ENCODE results near the gene PPP2R2D.
"Not testable (repeated sequence)": the region's sequence is repeated elsewhere in the genome, so short reads cannot be mapped to it uniquely, and the experiment has no call there.

The PPP2R2D gene

GRCh38 chr10:131987301-131987700 lies 86.5 kb downstream of the PPP2R2D start:
- not testable (repeated sequence) for H3K4me1 ChIP-seq (ENCODE audit: control insufficient read depth, low read depth, low read length); H3K9ac ChIP-seq (ENCODE audit: low read length); H3K79me2 ChIP-seq (ENCODE audit: control insufficient read depth, insufficient read depth, low read length); H2BK15ac ChIP-seq (replicated peaks; ENCODE audit: low read depth); H2BK5ac ChIP-seq (ENCODE audit: low read length); H3K4me3 ChIP-seq (ENCODE audit: low read length); H3K4ac ChIP-seq (ENCODE audit: low read depth, low read length); H3K56ac ChIP-seq (ENCODE audit: low read length); DNase-seq; H3K79me1 ChIP-seq (ENCODE audit: low read length); H3K27ac ChIP-seq (ENCODE audit: low read depth, low read length); H4K8ac ChIP-seq (ENCODE audit: low read depth, low read length); H3K18ac ChIP-seq (ENCODE audit: low read length); H2BK120ac ChIP-seq (ENCODE audit: low read depth, low read length); H4K5ac ChIP-seq (ENCODE audit: low read length); H3K23ac ChIP-seq (ENCODE audit: low read length); H2AK5ac ChIP-seq (ENCODE audit: low read length); H3K4me2 ChIP-seq (ENCODE audit: low read length); H3K36me3 ChIP-seq (ENCODE audit: control insufficient read depth, insufficient read depth, low read length)
- H3K27me3 ChIP-seq (ENCODE audit: insufficient read depth, low read length, poor library complexity) = peaks cover 13% of the 10 kb centered on the region
- no CpG with 5 or more reads among the region's 5 CpGs for WGBS (ENCODE audit: extremely low coverage, insufficient coverage, low lambda C conversion rate)

GRCh38 chr10:131987786-131988185 lies 87.0 kb downstream of the PPP2R2D start:
- H2BK15ac ChIP-seq (replicated peaks; ENCODE audit: low read depth); H3K79me2 ChIP-seq (ENCODE audit: control insufficient read depth, insufficient read depth, low read length); H3K4ac ChIP-seq (ENCODE audit: low read depth, low read length); H4K8ac ChIP-seq (ENCODE audit: low read depth, low read length); H3K27ac ChIP-seq (ENCODE audit: low read depth, low read length); H2BK120ac ChIP-seq (ENCODE audit: low read depth, low read length); H4K5ac ChIP-seq (ENCODE audit: low read length); H3K79me1 ChIP-seq (ENCODE audit: low read length); H3K9ac ChIP-seq (ENCODE audit: low read length); H3K4me1 ChIP-seq (ENCODE audit: control insufficient read depth, low read depth, low read length); DNase-seq; H3K4me3 ChIP-seq (ENCODE audit: low read length); H2AK5ac ChIP-seq (ENCODE audit: low read length); H3K4me2 ChIP-seq (ENCODE audit: low read length); H3K18ac ChIP-seq (ENCODE audit: low read length); H3K36me3 ChIP-seq (ENCODE audit: control insufficient read depth, insufficient read depth, low read length); H2BK5ac ChIP-seq (ENCODE audit: low read length); H3K56ac ChIP-seq (ENCODE audit: low read length); H3K23ac ChIP-seq (ENCODE audit: low read length): not testable (repeated sequence)
- WGBS (ENCODE audit: extremely low coverage, insufficient coverage, low lambda C conversion rate) = no CpG with 5 or more reads among the region's 3 CpGs
- H3K27me3 ChIP-seq (ENCODE audit: insufficient read depth, low read length, poor library complexity) = peaks cover 10% of the 10 kb centered on the region

DNA sequence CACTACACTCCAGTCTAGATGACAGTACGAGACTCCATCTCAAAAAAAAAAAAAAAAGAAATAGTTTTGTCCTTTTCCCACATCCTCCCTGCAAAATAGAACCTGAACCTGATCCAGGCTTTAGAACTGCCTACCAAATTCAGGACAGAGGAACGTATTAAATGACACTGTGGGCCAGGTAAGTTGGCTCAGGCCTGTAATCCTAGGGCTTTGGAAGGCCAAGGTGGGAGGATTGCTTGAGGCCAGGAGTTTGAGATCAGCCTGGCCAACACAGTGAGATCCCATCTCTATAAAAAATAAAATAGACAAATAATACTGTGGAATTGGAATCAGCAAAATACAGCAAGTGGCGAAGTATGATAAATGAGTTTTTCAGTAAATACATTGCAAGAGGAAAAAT lies 90.9 kb downstream of the PPP2R2D start:
- H3K27me3 ChIP-seq (ENCODE audit: insufficient read depth, low read length, poor library complexity) = no peaks in the 10 kb centered on the region
- H2BK15ac ChIP-seq (replicated peaks; ENCODE audit: low read depth) = no peak overlapping the region
- no CpG with 5 or more reads among the region's 3 CpGs for WGBS (ENCODE audit: extremely low coverage, insufficient coverage, low lambda C conversion rate)
- no peak overlapping the region for H2BK5ac ChIP-seq (ENCODE audit: low read length)
- no peak for DNase-seq
- no peak overlapping the region for H3K4ac ChIP-seq (ENCODE audit: low read depth, low read length)
- H2BK120ac ChIP-seq (ENCODE audit: low read depth, low read length) = no peak overlapping the region
- no peaks in the 10 kb centered on the region for H3K79me2 ChIP-seq (ENCODE audit: control insufficient read depth, insufficient read depth, low read length)
- no peak overlapping the region for H4K8ac ChIP-seq (ENCODE audit: low read depth, low read length)
- no peak overlapping the region for H3K9ac ChIP-seq (ENCODE audit: low read length)
- no peak overlapping the region for H3K56ac ChIP-seq (ENCODE audit: low read length)
- H3K79me1 ChIP-seq (ENCODE audit: low read length) = no peaks in the 10 kb centered on the region
- no peak overlapping the region for H3K4me2 ChIP-seq (ENCODE audit: low read length)
- H3K36me3 ChIP-seq (ENCODE audit: control insufficient read depth, insufficient read depth, low read length) = no peaks in the 10 kb centered on the region
- H3K27ac ChIP-seq (ENCODE audit: low read depth, low read length) = no peak overlapping the region
- no peak overlapping the region for H3K4me3 ChIP-seq (ENCODE audit: low read length)
- H3K23ac ChIP-seq (ENCODE audit: low read length) = no peak overlapping the region
- no peak overlapping the region for H4K5ac ChIP-seq (ENCODE audit: low read length)
- H3K18ac ChIP-seq (ENCODE audit: low read length) = no peak overlapping the region
- H3K4me1 ChIP-seq (ENCODE audit: control insufficient read depth, low read depth, low read length) = no peaks in the 10 kb centered on the region
- no peak overlapping the region for H2AK5ac ChIP-seq (ENCODE audit: low read length)

GRCh38 chr10:131993275-131993674 lies 92.5 kb downstream of the PPP2R2D start:
- Histone ChIP-seq H3K27ac (ENCODE audit: low read depth, low read length) (no peak overlapping the region), H2BK5ac (ENCODE audit: low read length) (no peak overlapping the region), H4K5ac (ENCODE audit: low read length) (no peak overlapping the region), H3K4ac (ENCODE audit: low read depth, low read length) (no peak overlapping the region), H3K36me3 (ENCODE audit: control insufficient read depth, insufficient read depth, low read length) (no peaks in the 10 kb centered on the region), H3K18ac (ENCODE audit: low read length) (no peak overlapping the region), H3K4me1 (ENCODE audit: control insufficient read depth, low read depth, low read length) (peaks cover 11% of the 10 kb centered on the region), H2BK120ac (ENCODE audit: low read depth, low read length) (no peak overlapping the region), H3K27me3 (ENCODE audit: insufficient read depth, low read length, poor library complexity) (no peaks in the 10 kb centered on the region), H3K23ac (ENCODE audit: low read length) (peak overlapping the region; percentile 17), H4K8ac (ENCODE audit: low read depth, low read length) (no peak overlapping the region), H3K79me1 (ENCODE audit: low read length) (no peaks in the 10 kb centered on the region), H3K4me3 (ENCODE audit: low read length) (no peak overlapping the region), H3K4me2 (ENCODE audit: low read length) (no peak overlapping the region), H2AK5ac (ENCODE audit: low read length) (no peak overlapping the region), H3K56ac (ENCODE audit: low read length) (no peak overlapping the region), H3K79me2 (ENCODE audit: control insufficient read depth, insufficient read depth, low read length) (no peaks in the 10 kb centered on the region), H2BK15ac (replicated peaks; ENCODE audit: low read depth) (no peak overlapping the region), H3K9ac (ENCODE audit: low read length) (no peak overlapping the region)
- no peak for DNase-seq
- no CpG with 5 or more reads among the region's 14 CpGs for WGBS (ENCODE audit: extremely low coverage, insufficient coverage, low lambda C conversion rate)

GRCh38 chr10:131994435-131994834 lies 93.6 kb downstream of the PPP2R2D start:
- H3K9ac ChIP-seq (ENCODE audit: low read length) = no peak overlapping the region
- no peak for DNase-seq
- no CpG with 5 or more reads among the region's 3 CpGs for WGBS (ENCODE audit: extremely low coverage, insufficient coverage, low lambda C conversion rate)
- H3K27me3 ChIP-seq (ENCODE audit: insufficient read depth, low read length, poor library complexity) = no peaks in the 10 kb centered on the region
- H2BK120ac ChIP-seq (ENCODE audit: low read depth, low read length) = no peak overlapping the region
- H3K56ac ChIP-seq (ENCODE audit: low read length) = peak overlapping the region; percentile 59
- H3K4ac ChIP-seq (ENCODE audit: low read depth, low read length) = no peak overlapping the region
- H3K4me1 ChIP-seq (ENCODE audit: control insufficient read depth, low read depth, low read length) = peaks cover 19% of the 10 kb centered on the region
- no peak overlapping the region for H3K27ac ChIP-seq (ENCODE audit: low read depth, low read length)
- no peak overlapping the region for H3K4me2 ChIP-seq (ENCODE audit: low read length)
- no peaks in the 10 kb centered on the region for H3K79me2 ChIP-seq (ENCODE audit: control insufficient read depth, insufficient read depth, low read length)
- H2AK5ac ChIP-seq (ENCODE audit: low read length) = peak overlapping the region; percentile 27
- no peak overlapping the region for H2BK15ac ChIP-seq (replicated peaks; ENCODE audit: low read depth)
- H2BK5ac ChIP-seq (ENCODE audit: low read length) = no peak overlapping the region
- no peak overlapping the region for H4K5ac ChIP-seq (ENCODE audit: low read length)
- no peaks in the 10 kb centered on the region for H3K79me1 ChIP-seq (ENCODE audit: low read length)
- H3K23ac ChIP-seq (ENCODE audit: low read length) = no peak overlapping the region
- no peak overlapping the region for H3K18ac ChIP-seq (ENCODE audit: low read length)
- no peak overlapping the region for H4K8ac ChIP-seq (ENCODE audit: low read depth, low read length)
- H3K36me3 ChIP-seq (ENCODE audit: control insufficient read depth, insufficient read depth, low read length) = no peaks in the 10 kb centered on the region
- H3K4me3 ChIP-seq (ENCODE audit: low read length) = no peak overlapping the region

All from mesendoderm (in vitro differentiated cells).